Type B pancreatic cell (in vitro differentiated cells): ENCODE results near the gene RAPGEF1. TPM values are rescaled to one million over a fixed set of nuclear protein-coding genes. Genes with fewer than 3 reads are reported as not detected.

Experiments
- DNase-seq: peaks from one replicate; pipeline ENCODE4 v3.0.0; 2021; ENCODE audit warnings: mixed read lengths; ENCODE audit not compliant: unreplicated experiment; ENCODE audit errors: extremely low spot score
- H3K27ac Mint-ChIP-seq: 2 replicates; pipeline ENCODE4 v1.8.0; 2021; ENCODE audit warnings: mild to moderate bottlenecking, mixed read lengths
- H3K27me3 Mint-ChIP-seq: 2 replicates; pipeline ENCODE4 v1.8.0; 2021; ENCODE audit warnings: mixed read lengths
- H3K36me3 Mint-ChIP-seq: 2 replicates; pipeline ENCODE4 v1.8.0; 2021; ENCODE audit warnings: mixed read lengths
- H3K4me1 Mint-ChIP-seq: one replicate; pipeline ENCODE4 v1.8.0; 2021; ENCODE audit warnings: mixed read lengths; ENCODE audit not compliant: unreplicated experiment
- H3K4me3 Mint-ChIP-seq: 2 replicates; pipeline ENCODE4 v1.8.0; 2021; ENCODE audit warnings: mild to moderate bottlenecking, mixed read lengths
- H3K9me3 Mint-ChIP-seq: 2 replicates; pipeline ENCODE4 v1.8.0; 2021; ENCODE audit warnings: mixed read lengths
- CTCF ChIP-seq: fragments of 200-600 bp; sonication (generic); conservative IDR thresholded peaks from 2 replicates; pipeline ENCODE4 v1.5.0; 2021; ENCODE audit warnings: antibody characterized with exemption, mild to moderate bottlenecking
- total RNA-seq: library from RNA; stranded (reverse); gene quantifications from 2 replicates; pipeline ENCODE4 v1.2.1, GENCODE V29; 2021; ENCODE audit warnings: low replicate concordance

Gene RAPGEF1
- total RNA-seq, 1 donor from 2014 or later: 45.9 TPM

GRCh38 chr9:131739133-131739958 is 530 bp downstream of the RAPGEF1 start:
- no peaks in the 10 kb centered on the region for H3K27me3 Mint-ChIP-seq
- H3K4me1 Mint-ChIP-seq: peaks cover 42% of the 10 kb centered on the region
- H3K4me3 Mint-ChIP-seq: peak overlapping the region; percentile 94
- no peaks in the 10 kb centered on the region for H3K9me3 Mint-ChIP-seq
- peaks cover 7% of the 10 kb centered on the region for H3K36me3 Mint-ChIP-seq
- no peak for TF ChIP-seq CTCF
- peak overlapping the region; percentile 90 for H3K27ac Mint-ChIP-seq
- DNase-seq: peak; percentile 73

- DNase-seq: no peak
- H3K9me3 Mint-ChIP-seq: no peaks in the 10 kb centered on the region
- H3K4me3 Mint-ChIP-seq: peak overlapping the region; percentile 94
- H3K27ac Mint-ChIP-seq: peak overlapping the region; percentile 90
- no peak for TF ChIP-seq CTCF
- H3K27me3 Mint-ChIP-seq: no peaks in the 10 kb centered on the region
- peaks cover 9% of the 10 kb centered on the region for H3K36me3 Mint-ChIP-seq
- H3K4me1 Mint-ChIP-seq: peaks cover 46% of the 10 kb centered on the region
Observed at GRCh38 chr9:131738293-131739132, 1.4 kb downstream of the RAPGEF1 start.

GRCh38 chr9:131737426-131737825 is 2.5 kb downstream of the RAPGEF1 start:
- H3K27me3 Mint-ChIP-seq: no peaks in the 10 kb centered on the region
- no peak for DNase-seq

GRCh38 chr9:131736431-131736830 is 3.4 kb downstream of the RAPGEF1 start:
- peaks cover 9% of the 10 kb centered on the region for H3K36me3 Mint-ChIP-seq
- H3K27me3 Mint-ChIP-seq: no peaks in the 10 kb centered on the region
- H3K9me3 Mint-ChIP-seq: no peaks in the 10 kb centered on the region
- TF ChIP-seq CTCF: no peak
- peak overlapping the region; percentile 87 for H3K27ac Mint-ChIP-seq
- DNase-seq: no peak
- peak overlapping the region; percentile 50 for H3K4me3 Mint-ChIP-seq
- peaks cover 63% of the 10 kb centered on the region for H3K4me1 Mint-ChIP-seq

More at GRCh38 chr9:131737426-131737825, 2.5 kb downstream of the RAPGEF1 start:
- Mint-ChIP-seq H3K36me3 (peaks cover 9% of the 10 kb centered on the region), H3K4me3 (peak overlapping the region; percentile 45), H3K27ac (peak overlapping the region; percentile 87), H3K9me3 (no peaks in the 10 kb centered on the region), H3K4me1 (peaks cover 54% of the 10 kb centered on the region)
- TF ChIP-seq CTCF: no peak

GRCh38 chr9:131735238-131736128 is 4.4 kb downstream of the RAPGEF1 start:
- Mint-ChIP-seq H3K27me3 (no peaks in the 10 kb centered on the region), H3K36me3 (peaks cover 9% of the 10 kb centered on the region), H3K9me3 (no peaks in the 10 kb centered on the region), H3K4me3 (peak overlapping the region; percentile 50), H3K27ac (peak overlapping the region; percentile 87), H3K4me1 (peaks cover 64% of the 10 kb centered on the region)
- no peak for TF ChIP-seq CTCF
- DNase-seq: no peak
